ENCODE results near the gene BRAF.
A peak's percentile ranks its signal among the peaks of the same experiment; 100 is the strongest.
"Not testable (repeated sequence)": the region's sequence is repeated elsewhere in the genome, so short reads cannot be mapped to it uniquely, and the experiment has no call there.

The BRAF gene

GRCh38 chr7:140876519-140877248, 48.0 kb downstream of the BRAF start:
- DNase-seq: no peak

GRCh38 chr7:140873434-140873833, 51.3 kb downstream of the BRAF start:
- DNase-seq: no peak

- no peak for DNase-seq
Measured at GRCh38 chr7:140870003-140870402, 54.7 kb downstream of the BRAF start.

GRCh38 chr7:140869430-140869829, 55.3 kb downstream of the BRAF start:
- no peak for DNase-seq

GRCh38 chr7:140867467-140868462, 57.0 kb downstream of the BRAF start:
- DNase-seq: no peak

- no peak for DNase-seq
Measured at GRCh38 chr7:140866926-140867325, 57.8 kb downstream of the BRAF start.

GRCh38 chr7:140864732-140865131, 60.0 kb downstream of the BRAF start:
- DNase-seq: no peak

GRCh38 chr7:140863867-140864266, 60.9 kb downstream of the BRAF start:
- DNase-seq: no peak

GRCh38 chr7:140863184-140863583, 61.5 kb downstream of the BRAF start:
- DNase-seq: no peak

GRCh38 chr7:140857048-140857447, 67.7 kb downstream of the BRAF start:
- no peak for DNase-seq

- no peak for DNase-seq
Measured at GRCh38 chr7:140841166-140841715, 83.5 kb downstream of the BRAF start.

- DNase-seq: no peak
Measured at GRCh38 chr7:140831724-140832123, 93.0 kb downstream of the BRAF start.

GRCh38 chr7:140829720-140830119, 95.0 kb downstream of the BRAF start:
- no peak for DNase-seq

- no peak for DNase-seq
Measured at GRCh38 chr7:140828741-140829140, 96.0 kb downstream of the BRAF start.

GRCh38 chr7:140817383-140817782, 107.3 kb downstream of the BRAF start:
- DNase-seq: not testable (repeated sequence)

- DNase-seq: peak; percentile 33 to 39
Measured at GRCh38 chr7:140810830-140811556, 113.7 kb downstream of the BRAF start.

GRCh38 chr7:140810385-140810784, 114.3 kb downstream of the BRAF start:
- DNase-seq: no peak

- no peak for DNase-seq
Measured at GRCh38 chr7:140778975-140779374, 145.8 kb downstream of the BRAF start.

GRCh38 chr7:140778568-140778967, 146.2 kb downstream of the BRAF start:
- DNase-seq: no peak

GRCh38 chr7:140774371-140774770, 150.4 kb downstream of the BRAF start:
- DNase-seq: no peak

GRCh38 chr7:140773104-140773503, 151.6 kb downstream of the BRAF start:
- DNase-seq: no peak

GRCh38 chr7:140771826-140772225, 152.9 kb downstream of the BRAF start:
- no peak for DNase-seq

GRCh38 chr7:140769852-140770251, 154.9 kb downstream of the BRAF start:
- DNase-seq: no peak
